ENCODE results near the gene DTWD1. TPM values are rescaled to one million over a fixed set of nuclear protein-coding genes. Genes with fewer than 3 reads are reported as not detected.

DTWD1 gene
- polyA plus RNA-seq, 1 donor (not counting 4 experiments of a cell fraction or from before 2014, with no cell fraction given), result 25.2 TPM

DNA sequence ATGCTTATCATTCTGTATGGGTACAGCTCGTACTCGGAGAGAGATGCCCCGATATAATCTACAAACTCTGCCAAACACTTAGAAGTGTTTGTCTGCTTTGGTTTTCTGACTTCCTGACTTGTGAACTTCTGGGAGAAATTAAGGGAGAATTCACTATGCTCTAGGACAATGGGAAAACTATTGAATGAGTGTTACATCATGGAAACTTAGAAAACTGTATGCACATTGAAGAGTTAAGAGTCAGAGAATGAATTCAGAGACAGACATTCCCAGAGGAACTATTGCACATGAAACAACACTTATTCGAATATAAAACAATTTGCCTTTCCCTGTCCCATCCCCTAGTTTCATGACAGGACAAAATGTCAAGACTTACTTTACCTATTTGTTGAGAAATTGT is 57.8 kb downstream of the DTWD1 start:
- Histone ChIP-seq H3K4me3 (ENCODE audit: control insufficient read depth in 2 of 3, extremely low read depth in 1 of 3, insufficient read depth in 2 of 3, low read depth in 1 of 3, low read length in 3 of 3) (no peak overlapping the region), H3K36me3 (ENCODE audit: control insufficient read depth in 2 of 2, extremely low read depth in 1 of 2, insufficient read depth in 2 of 2, low read length in 2 of 2) (no peaks in the 10 kb centered on the region), H3K4me1 (ENCODE audit: control insufficient read depth, extremely low read depth, insufficient read depth, low read length) (peaks cover 9% of the 10 kb centered on the region), H3K9me1 (ENCODE audit: control insufficient read depth, extremely low read depth, insufficient read depth, low read length) (no peaks in the 10 kb centered on the region), H2AFZ (ENCODE audit: control insufficient read depth, low read length) (no peak overlapping the region), H3K79me2 (ENCODE audit: control insufficient read depth, insufficient read depth, low read length) (no peaks in the 10 kb centered on the region), H3K9me3 (ENCODE audit: control insufficient read depth, low read depth, low read length) (no peaks in the 10 kb centered on the region), H3K9ac (ENCODE audit: control insufficient read depth, extremely low read depth, insufficient read depth, low read length) (no peak overlapping the region), H3K27me3 (ENCODE audit: control insufficient read depth, extremely low read depth, insufficient read depth, low read length) (no peaks in the 10 kb centered on the region), H3K4me2 (ENCODE audit: control insufficient read depth, extremely low read depth, insufficient read depth, low read depth, low read length) (no peak overlapping the region), H3K27ac (ENCODE audit: control insufficient read depth, insufficient read depth, low read length) (no peak overlapping the region), H4K20me1 (ENCODE audit: control insufficient read depth, extremely low read depth, insufficient read depth, low read length) (no peaks in the 10 kb centered on the region)
- dilution Hi-C loops (cut with MboI; ENCODE audit: extremely low pct_ligation_motif_present, low sequenced_read_pairs), result no loop called here
- no peak for FAIRE-seq
- no peak for TF ChIP-seq EZH2 (IDR thresholded peaks at IDR 0.05; ENCODE audit: low read length)
- TF ChIP-seq, protein P1, sequence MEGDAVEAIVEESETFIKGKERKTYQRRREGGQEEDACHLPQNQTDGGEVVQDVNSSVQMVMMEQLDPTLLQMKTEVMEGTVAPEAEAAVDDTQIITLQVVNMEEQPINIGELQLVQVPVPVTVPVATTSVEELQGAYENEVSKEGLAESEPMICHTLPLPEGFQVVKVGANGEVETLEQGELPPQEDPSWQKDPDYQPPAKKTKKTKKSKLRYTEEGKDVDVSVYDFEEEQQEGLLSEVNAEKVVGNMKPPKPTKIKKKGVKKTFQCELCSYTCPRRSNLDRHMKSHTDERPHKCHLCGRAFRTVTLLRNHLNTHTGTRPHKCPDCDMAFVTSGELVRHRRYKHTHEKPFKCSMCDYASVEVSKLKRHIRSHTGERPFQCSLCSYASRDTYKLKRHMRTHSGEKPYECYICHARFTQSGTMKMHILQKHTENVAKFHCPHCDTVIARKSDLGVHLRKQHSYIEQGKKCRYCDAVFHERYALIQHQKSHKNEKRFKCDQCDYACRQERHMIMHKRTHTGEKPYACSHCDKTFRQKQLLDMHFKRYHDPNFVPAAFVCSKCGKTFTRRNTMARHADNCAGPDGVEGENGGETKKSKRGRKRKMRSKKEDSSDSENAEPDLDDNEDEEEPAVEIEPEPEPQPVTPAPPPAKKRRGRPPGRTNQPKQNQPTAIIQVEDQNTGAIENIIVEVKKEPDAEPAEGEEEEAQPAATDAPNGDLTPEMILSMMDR (optimal IDR thresholded peaks at IDR 0.05 in 1 of 3, IDR thresholded peaks at IDR 0.05 in 1 of 3, conservative IDR thresholded peaks at IDR 0.05 in 1 of 3; ENCODE audit: extremely low read depth in 1 of 3, insufficient read depth in 2 of 3, low read length in 3 of 3), result no peak
- DNase-seq (ENCODE audit: low read depth, low spot score), result no peak

DNA sequence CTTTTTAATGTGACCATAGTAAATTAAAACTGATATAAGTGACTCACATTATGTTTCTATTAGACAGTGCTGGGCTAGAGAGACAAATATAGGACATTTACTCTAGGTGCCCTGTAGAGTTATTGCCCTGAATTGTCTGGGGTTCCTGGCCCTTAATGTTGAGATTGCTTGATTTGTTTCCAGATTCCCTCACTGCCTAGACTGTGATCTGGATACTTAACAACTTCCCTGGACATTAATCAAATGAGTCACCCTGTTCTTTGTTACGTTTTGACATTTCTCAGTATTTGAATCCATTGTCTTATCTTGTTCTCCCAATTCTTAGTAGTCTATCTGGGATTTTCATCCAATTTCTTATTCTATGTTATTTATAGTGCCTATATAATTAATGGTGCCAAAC is 65.8 kb downstream of the DTWD1 start:
- no peaks in the 10 kb centered on the region for H3K36me3 ChIP-seq (ENCODE audit: control insufficient read depth in 2 of 2, extremely low read depth in 1 of 2, insufficient read depth in 2 of 2, low read length in 2 of 2)
- no peak for DNase-seq (ENCODE audit: low read depth, low spot score)
- FAIRE-seq, result no peak
- H3K4me3 ChIP-seq (ENCODE audit: control insufficient read depth in 2 of 3, extremely low read depth in 1 of 3, insufficient read depth in 2 of 3, low read depth in 1 of 3, low read length in 3 of 3), result no peak overlapping the region
- no peaks in the 10 kb centered on the region for H3K27me3 ChIP-seq (ENCODE audit: control insufficient read depth, extremely low read depth, insufficient read depth, low read length)
- no peaks in the 10 kb centered on the region for H3K9me3 ChIP-seq (ENCODE audit: control insufficient read depth, low read depth, low read length)
- H3K79me2 ChIP-seq (ENCODE audit: control insufficient read depth, insufficient read depth, low read length), result no peaks in the 10 kb centered on the region
- no peaks in the 10 kb centered on the region for H4K20me1 ChIP-seq (ENCODE audit: control insufficient read depth, extremely low read depth, insufficient read depth, low read length)
- H2AFZ ChIP-seq (ENCODE audit: control insufficient read depth, low read length), result no peak overlapping the region
- dilution Hi-C loops (cut with MboI; ENCODE audit: extremely low pct_ligation_motif_present, low sequenced_read_pairs), result no loop called here
- H3K27ac ChIP-seq (ENCODE audit: control insufficient read depth, insufficient read depth, low read length), result no peak overlapping the region
- H3K4me2 ChIP-seq (ENCODE audit: control insufficient read depth, extremely low read depth, insufficient read depth, low read depth, low read length), result no peak overlapping the region
- H3K9ac ChIP-seq (ENCODE audit: control insufficient read depth, extremely low read depth, insufficient read depth, low read length), result no peak overlapping the region
- TF ChIP-seq, protein P1 (optimal IDR thresholded peaks at IDR 0.05 in 1 of 3, IDR thresholded peaks at IDR 0.05 in 1 of 3, conservative IDR thresholded peaks at IDR 0.05 in 1 of 3; ENCODE audit: extremely low read depth in 1 of 3, insufficient read depth in 2 of 3, low read length in 3 of 3), result no peak
- TF ChIP-seq EZH2 (IDR thresholded peaks at IDR 0.05; ENCODE audit: low read length), result no peak
- no peaks in the 10 kb centered on the region for H3K9me1 ChIP-seq (ENCODE audit: control insufficient read depth, extremely low read depth, insufficient read depth, low read length)
- peaks cover 4% of the 10 kb centered on the region for H3K4me1 ChIP-seq (ENCODE audit: control insufficient read depth, extremely low read depth, insufficient read depth, low read length)
